ENCODE results near the gene MAPKAPK2.

DNA sequence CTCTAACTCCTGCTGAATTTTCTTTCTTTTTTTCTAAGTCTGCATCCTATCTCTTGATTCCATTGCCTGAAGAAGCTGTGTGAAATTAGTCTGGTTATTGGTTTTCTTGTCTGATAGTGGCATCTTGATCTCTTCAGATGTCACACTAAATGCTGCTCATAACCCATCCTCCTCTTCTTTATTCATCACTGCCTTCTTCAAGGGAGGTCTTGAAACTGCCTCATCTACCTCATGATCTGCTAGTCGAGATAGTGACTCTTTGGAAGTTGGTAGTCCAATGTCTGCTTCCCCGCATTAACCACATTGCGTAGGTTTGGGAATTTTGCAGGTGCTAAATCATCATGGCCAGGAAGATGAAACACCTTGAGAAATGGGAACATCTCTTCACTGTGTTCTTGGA is 33.7 kb upstream of the MAPKAPK2 start:
- TF ChIP-seq, protein P1, sequence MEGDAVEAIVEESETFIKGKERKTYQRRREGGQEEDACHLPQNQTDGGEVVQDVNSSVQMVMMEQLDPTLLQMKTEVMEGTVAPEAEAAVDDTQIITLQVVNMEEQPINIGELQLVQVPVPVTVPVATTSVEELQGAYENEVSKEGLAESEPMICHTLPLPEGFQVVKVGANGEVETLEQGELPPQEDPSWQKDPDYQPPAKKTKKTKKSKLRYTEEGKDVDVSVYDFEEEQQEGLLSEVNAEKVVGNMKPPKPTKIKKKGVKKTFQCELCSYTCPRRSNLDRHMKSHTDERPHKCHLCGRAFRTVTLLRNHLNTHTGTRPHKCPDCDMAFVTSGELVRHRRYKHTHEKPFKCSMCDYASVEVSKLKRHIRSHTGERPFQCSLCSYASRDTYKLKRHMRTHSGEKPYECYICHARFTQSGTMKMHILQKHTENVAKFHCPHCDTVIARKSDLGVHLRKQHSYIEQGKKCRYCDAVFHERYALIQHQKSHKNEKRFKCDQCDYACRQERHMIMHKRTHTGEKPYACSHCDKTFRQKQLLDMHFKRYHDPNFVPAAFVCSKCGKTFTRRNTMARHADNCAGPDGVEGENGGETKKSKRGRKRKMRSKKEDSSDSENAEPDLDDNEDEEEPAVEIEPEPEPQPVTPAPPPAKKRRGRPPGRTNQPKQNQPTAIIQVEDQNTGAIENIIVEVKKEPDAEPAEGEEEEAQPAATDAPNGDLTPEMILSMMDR (IDR thresholded peaks at IDR 0.05 in 2 of 3, conservative IDR thresholded peaks at IDR 0.05 in 1 of 3; ENCODE audit: borderline replicate concordance in 1 of 3, insufficient read depth in 1 of 3, low read depth in 2 of 3, low read length in 2 of 3): no peak
- TF ChIP-seq EZH2phosphoT487 (IDR thresholded peaks at IDR 0.05; ENCODE audit: borderline replicate concordance) (no peak), JUND (IDR thresholded peaks at IDR 0.05) (no peak), SIN3A (IDR thresholded peaks at IDR 0.05; ENCODE audit: low read depth) (no peak), CEBPB (IDR thresholded peaks at IDR 0.05; ENCODE audit: low read depth) (no peak), ZNF274 (IDR thresholded peaks at IDR 0.05; ENCODE audit: low read depth, low read length) (no peak), EZH2 (IDR thresholded peaks at IDR 0.05) (no peak), TCF7L2 (IDR thresholded peaks at IDR 0.05; ENCODE audit: borderline replicate concordance, extremely low read depth, insufficient read depth, insufficient read length) (no peak), SRF (IDR thresholded peaks at IDR 0.05; ENCODE audit: low read depth) (no peak)
- TF ChIP-seq, protein P2, sequence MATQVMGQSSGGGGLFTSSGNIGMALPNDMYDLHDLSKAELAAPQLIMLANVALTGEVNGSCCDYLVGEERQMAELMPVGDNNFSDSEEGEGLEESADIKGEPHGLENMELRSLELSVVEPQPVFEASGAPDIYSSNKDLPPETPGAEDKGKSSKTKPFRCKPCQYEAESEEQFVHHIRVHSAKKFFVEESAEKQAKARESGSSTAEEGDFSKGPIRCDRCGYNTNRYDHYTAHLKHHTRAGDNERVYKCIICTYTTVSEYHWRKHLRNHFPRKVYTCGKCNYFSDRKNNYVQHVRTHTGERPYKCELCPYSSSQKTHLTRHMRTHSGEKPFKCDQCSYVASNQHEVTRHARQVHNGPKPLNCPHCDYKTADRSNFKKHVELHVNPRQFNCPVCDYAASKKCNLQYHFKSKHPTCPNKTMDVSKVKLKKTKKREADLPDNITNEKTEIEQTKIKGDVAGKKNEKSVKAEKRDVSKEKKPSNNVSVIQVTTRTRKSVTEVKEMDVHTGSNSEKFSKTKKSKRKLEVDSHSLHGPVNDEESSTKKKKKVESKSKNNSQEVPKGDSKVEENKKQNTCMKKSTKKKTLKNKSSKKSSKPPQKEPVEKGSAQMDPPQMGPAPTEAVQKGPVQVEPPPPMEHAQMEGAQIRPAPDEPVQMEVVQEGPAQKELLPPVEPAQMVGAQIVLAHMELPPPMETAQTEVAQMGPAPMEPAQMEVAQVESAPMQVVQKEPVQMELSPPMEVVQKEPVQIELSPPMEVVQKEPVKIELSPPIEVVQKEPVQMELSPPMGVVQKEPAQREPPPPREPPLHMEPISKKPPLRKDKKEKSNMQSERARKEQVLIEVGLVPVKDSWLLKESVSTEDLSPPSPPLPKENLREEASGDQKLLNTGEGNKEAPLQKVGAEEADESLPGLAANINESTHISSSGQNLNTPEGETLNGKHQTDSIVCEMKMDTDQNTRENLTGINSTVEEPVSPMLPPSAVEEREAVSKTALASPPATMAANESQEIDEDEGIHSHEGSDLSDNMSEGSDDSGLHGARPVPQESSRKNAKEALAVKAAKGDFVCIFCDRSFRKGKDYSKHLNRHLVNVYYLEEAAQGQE (IDR thresholded peaks at IDR 0.05; ENCODE audit: low read depth): no peak
- TF ChIP-seq, protein P3, sequence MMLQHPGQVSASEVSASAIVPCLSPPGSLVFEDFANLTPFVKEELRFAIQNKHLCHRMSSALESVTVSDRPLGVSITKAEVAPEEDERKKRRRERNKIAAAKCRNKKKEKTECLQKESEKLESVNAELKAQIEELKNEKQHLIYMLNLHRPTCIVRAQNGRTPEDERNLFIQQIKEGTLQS (IDR thresholded peaks at IDR 0.05): no peak
- TF ChIP-seq, protein P4, sequence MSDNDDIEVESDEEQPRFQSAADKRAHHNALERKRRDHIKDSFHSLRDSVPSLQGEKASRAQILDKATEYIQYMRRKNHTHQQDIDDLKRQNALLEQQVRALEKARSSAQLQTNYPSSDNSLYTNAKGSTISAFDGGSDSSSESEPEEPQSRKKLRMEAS (IDR thresholded peaks at IDR 0.05): no peak
